HG03135 (cell line): ENCODE measurements around the gene HOMER1.

ENCODE experiments used
- ATAC-seq: cut with Tn5 transposase; IDR thresholded peaks from one replicate; pipeline ENCODE4 v1.9.1; 2021; ENCODE audit warnings: mild to moderate bottlenecking, moderate library complexity; ENCODE audit not compliant: unreplicated experiment

Gene HOMER1

DNA sequence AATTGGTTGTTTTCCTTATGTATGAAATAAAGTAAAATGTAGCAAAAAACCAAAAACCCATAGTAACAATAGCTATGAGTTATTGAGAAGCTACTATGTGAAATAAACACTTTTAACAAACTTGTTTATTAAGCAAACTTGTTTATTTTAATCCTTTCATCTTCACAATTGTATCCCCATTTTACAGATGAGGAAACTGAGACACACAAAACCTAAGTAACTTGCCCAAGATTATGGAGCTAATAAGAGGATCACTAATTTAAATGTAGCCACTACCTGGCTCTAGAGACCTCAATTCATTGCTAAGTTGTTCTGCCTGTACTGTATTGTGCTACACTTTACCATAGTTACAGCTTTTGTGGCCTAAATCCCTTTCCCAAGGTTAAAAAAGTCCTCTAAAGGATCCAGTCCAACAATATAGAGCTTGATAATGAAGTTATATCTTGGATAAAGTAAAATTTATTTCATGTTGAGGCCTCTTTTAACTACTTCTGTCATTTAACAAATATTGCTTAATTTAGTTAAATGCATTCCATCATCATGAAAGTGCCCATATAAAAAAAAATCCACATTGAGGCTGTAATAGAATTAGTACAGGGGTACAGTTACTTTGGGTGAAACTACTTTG, 22.1 kb downstream of the HOMER1 start:
- no peak for ATAC-seq

DNA sequence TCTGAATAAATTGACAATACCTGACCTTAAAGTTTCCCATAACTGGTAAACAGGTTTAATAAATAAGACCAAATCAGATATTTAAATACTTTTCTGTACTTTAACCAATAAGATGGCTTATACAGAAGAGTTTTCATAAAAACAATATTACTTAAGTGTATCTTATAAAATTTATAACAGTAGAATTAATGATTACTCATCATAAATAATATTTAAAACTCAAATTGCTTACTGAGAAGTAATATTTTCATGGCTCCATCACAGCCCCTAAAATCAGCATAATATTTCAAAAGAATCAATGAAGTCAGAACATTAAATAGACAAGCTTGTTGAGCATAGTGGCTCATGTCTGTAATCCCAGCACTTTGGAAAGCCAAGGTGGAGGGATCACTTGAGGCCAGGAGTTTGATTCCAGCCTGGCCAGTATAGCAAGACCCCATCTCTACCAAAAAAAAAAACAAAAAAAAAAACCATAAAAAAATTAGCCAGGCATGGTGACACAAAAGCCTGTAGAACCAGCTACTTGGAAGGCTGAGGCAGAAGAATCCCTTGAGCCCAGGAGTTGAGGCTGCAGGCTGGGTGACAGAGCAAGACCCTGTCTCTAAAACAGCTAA, 23.5 kb downstream of the HOMER1 start:
- no peak for ATAC-seq

DNA sequence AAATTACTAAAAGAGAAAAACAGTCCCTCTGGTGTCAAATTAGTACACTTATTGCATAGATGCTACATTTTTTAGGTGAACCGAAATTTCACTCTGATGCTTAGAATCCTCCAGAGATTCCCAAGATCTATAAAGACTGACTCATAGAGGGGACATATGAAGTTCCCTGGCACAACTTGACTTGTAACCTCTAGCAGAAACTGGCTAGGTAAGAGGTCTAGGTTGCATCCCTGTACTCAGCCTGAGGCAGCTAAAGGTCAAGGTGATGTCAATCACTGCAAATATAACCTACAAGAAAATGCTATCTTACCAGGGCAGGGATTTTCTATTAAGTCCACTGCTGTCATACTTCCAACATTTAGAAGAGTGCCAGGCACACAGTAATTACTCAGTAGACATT, 24.2 kb downstream of the HOMER1 start:
- no peak for ATAC-seq

DNA sequence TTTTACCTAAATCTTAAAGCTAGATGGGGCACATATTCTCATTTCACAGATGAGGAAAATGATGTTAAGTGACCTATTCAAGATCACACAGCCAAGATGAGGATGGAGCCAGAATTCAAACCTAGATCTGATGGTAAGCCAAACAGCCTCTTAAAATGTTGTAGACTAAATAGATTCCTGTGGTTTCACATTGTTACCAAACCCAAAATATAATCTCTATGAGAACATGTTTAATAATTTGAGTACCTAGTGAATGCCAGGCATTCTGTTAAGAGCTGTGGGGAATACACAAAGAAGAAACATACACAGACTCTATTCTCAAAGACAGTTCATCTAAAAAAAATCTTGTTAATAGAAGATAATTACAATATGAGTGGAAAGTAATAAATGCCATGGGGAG, 25.2 kb downstream of the HOMER1 start:
- ATAC-seq, result no peak

DNA sequence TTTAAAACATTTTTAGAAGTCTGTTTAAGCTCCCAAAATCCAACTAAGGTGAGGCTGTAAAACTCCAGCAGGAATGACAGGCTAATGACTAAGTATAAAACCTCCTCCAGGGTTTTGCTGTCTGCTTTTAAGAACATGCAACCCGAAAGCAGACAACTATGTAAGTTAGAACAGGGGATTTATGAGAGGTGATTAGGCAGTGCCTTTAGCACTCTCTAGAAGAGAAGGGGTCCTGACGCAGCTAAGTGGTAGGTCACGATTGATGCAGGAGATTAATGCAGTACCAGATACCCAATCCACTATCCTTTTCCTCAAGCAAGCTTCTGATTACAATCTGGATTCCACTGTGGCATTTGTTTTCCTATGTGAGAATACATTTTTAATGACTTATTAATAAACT, 25.9 kb downstream of the HOMER1 start:
- no peak for ATAC-seq

DNA sequence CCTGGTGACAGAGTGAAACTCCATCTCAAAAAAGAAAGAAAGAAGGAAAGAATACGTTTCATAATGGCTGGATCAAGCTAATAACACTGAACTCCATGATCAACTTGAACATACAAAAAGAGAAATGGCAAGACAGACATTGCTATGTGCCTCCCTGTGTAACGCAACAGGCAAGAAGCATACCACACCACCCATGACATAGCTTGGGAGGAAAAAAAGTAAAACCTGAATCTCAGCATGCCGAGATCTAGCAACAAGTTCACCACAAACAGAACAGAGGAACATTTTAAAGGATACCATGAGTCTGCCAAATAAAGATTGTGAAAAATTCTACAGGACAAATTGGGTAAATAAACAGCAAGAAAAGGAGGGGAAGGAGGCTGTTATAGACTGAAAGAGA, 26.7 kb downstream of the HOMER1 start:
- ATAC-seq, result no peak

DNA sequence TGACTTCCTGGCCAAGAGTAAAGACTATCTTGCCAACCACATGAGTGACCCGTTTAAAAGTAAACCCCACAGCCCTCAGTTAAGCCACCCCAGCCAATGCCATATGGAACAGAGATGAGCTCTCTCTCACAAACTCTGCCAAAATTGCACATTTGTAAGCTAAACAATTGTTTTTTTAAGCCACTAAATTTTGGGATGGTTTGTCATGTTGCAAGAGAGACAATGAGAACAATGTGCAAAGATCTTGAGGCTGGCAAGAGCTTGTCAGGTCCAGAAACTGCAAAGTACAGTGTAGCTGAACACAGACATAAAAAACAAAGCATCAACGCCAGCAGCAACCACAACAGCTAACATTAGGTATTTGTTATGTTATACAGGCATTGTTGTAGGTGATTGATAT, 27.8 kb downstream of the HOMER1 start:
- no peak for ATAC-seq

DNA sequence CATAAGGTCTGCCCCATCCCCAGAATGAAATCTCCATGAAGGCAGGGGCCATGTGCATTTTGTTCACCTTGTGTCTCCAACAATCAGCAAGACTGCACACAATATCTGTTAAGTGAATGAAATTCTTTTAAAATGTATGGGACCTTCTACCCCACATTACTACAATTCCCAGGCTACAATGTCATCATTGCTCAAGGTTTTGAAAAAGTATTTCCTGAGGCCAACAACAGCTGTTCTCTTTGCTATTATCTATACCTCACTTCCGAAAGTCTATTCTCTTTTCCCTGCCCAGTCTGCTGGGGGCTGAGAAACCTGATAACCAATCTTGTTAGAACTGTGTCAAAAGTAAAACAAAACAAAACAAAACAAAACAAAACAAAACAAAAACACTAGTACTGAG, 29.2 kb downstream of the HOMER1 start:
- ATAC-seq, result no peak

DNA sequence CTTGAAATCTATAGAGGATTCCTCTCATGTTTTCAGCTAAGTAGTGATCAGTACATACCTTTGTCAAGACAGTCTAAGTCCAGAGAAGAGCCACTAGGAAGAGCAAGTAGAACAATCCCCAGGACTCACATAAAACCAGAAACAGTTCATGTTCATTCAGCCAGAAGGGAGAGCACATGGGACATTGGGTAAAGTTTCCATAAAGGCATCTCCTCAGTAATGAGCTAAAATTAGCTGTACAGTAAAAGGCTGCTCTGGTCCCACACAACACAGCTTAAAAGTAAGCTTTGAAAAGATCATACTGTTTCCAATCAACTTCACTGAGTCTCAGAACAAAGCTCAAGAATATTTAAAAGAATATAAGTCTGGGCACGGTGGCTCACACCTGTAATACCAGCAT, 32.4 kb downstream of the HOMER1 start:
- no peak for ATAC-seq

DNA sequence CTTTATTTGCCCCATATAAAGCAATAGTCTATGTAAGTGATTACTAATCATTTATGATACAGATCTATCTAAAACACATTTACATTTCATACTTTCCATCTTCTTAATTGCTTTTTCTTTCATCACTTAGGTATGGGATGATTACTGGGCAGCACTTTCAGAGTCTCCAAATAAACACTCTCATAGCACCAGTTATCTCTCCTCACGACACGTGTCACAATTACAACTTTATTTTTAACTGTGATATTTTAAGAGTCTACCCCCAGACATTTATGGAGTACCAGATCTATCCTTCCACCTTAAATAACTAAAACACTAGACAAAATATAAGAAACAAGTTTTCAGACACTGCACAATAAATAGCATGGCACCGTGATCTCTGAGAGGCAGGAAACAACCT, 32.9 kb downstream of the HOMER1 start:
- no peak for ATAC-seq

DNA sequence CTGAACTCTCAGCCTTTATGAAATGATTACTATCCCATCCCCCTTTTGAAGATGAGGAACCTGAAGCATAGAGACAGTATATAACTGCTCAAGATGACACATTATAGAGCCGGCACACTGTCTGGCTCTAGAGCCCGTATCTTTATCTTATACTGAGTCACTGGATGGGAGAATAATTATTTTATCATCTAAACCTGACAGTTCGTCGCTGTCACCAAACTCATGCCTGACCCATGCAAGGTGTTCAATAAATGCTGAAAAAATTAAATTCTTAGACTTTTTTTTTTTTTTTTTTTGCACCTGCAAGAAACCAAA, 38.8 kb downstream of the HOMER1 start:
- ATAC-seq, result no peak

DNA sequence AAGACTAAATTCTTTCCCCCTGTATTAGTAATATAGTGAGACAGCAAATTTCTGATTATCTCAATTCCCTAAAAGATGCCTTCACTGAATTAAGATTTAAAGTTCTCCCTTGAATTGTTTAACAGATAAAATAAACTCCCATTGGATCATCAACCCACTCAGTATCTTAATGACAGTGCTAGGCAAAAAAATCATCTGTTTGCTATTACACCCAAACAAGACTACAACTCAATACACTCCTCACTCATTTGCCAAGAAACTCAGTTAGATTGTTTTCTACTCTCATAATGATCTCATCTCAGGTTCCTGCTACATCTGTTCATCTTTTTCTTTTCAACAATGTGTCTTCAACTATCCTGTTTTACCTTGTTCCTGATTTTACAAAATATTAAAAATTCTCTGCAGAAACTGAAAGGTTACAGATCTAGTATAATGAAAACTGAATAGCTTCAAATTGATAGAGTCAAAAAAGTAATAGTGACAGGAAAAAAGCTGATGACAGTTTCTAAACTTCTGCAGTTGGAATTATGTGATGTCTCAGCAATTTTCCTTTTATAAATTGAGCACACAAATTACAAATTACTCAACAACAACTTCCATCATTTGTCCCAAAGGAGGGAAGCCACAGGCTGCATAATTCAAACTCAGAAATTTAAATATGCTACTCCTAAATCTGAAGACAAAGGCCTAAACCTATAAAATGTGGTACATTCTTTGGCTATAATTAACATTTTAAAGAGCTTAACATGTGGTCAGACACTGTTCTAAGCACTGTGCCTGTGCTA, 39.4 kb downstream of the HOMER1 start:
- ATAC-seq, result no peak

DNA sequence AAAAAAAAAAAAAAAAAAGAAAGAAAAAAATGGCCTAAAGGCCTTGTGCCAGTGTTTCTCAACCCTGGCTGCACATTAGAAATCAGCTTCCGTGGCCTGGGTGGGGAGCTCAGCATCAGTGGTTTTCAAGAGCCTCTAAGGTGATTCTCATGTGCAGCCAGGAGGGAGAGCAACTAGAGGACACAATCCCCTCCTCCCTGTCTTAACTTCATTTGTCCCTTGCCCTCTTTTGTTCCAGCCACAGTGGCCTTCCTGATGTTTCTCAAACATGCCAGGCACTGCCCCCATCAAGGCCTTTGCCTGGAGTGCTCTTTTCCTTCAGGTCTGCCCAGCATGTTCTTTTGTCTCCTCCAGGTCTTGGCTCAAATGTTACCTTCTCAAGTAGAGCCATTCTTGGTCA, 42.4 kb downstream of the HOMER1 start:
- ATAC-seq, result no peak

DNA sequence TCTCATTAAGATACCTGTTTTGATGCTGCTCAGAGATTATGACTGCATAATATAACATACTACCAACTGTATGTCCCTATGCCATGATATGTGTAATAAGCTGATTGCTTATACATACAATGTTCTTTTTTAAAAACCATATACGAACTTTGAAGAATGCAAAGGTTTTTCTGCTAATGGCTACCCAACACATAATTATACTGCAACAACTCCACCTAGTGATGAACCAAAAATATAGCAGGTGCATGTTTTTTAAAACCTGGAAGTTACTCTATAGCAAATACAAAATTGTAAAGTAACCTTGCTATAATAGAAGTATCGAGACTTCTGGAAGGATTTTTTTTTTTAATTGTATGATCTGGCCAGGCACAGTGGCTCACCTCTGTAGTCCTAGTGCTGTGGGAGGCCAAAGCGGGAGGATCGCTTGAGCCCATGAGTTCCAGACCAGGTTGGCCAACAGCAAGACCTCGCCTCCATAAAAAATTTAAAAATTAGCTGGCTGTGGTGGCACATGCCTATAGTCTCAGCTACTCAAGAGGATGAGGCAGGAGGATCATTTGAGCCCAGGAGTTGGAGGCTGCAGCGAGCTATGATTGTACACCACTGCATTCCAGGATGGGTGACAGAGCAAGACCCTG, 49.1 kb downstream of the HOMER1 start:
- no peak for ATAC-seq

DNA sequence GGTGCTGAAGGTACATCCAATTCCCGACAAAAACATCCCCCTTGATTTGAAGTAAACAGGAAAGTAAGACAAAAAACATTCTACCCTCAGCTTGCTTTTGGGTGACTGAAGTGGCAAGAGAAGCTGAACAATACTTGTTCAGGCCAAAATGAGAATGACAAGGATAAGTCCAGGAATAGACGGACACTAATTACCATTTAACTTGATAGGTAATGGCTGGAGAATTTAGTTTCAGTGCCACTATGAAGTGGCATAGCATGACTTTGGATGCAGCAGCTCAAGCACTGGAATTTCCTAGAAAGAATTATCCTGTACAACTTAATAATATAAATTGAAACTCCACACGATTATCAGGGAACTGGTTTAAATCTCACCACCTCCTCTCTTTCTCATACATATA, 49.7 kb downstream of the HOMER1 start:
- no peak for ATAC-seq

DNA sequence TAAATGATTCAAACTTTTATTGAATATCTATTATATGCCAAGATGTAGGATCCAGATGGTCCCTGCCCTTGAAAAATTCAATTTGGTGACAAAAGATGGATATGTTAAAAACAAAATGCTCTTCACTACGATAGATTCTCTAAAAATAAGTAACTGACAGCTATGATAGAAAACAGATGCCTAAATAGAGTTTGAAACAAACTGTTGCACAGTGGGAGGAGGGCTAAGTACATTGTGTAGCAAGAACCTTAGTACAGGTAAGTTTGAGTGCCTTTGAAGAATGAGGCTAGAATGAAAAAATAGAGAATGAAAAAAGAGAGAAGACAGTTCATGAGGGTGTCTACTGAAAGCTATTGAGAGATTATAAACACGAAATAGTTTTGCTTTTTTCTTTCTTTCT, 54.3 kb downstream of the HOMER1 start:
- ATAC-seq, result no peak

DNA sequence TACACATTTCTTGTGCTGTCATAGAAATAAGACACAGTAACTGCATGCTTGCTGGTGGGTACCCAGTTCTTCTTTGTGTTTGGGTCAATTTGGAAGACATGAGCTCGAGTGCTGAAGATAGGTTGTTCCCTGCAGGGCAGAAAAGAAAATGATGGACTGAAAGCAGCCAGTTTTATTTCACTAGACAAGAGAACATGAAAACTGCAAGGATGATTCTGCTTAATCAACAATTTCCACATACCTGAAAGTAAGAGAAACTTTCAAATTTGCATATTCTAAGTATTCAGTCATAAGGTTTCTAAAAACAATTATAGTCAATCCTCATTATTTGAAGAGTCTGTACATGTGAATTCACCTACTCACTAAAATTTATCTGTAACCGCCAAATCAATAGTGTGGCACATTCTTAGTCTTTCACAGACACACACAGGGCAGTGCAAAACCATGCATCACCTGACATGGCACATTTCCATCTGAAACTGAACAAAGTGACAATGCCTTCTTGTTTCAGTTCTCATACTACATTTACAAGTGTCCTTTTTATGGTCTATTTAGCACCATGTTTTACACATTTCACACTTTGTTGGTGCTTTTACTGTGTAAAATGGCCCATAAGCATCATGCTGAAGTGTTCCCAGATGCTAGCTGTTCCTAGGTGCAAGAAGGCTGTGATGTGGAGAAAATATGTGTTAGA, 56.9 kb downstream of the HOMER1 start:
- ATAC-seq, result no peak

DNA sequence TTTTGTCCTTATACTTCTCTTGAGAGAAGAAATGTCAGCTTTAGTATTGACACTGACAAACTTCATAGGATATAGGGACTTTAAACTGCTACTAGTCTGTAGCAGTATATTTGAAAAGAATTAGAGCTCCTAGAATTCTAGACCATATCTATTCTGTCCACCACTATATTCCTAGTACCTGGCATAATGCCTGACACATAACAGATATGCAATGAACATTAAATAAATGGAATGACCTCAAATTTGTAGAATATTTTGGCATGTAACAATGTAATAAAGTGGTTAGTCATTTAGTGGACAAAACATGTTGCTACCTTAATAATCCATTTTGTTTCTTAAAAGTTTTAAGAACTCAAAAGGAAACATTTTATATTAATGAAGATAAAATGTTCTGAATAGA, 57.5 kb downstream of the HOMER1 start:
- ATAC-seq, result no peak

DNA sequence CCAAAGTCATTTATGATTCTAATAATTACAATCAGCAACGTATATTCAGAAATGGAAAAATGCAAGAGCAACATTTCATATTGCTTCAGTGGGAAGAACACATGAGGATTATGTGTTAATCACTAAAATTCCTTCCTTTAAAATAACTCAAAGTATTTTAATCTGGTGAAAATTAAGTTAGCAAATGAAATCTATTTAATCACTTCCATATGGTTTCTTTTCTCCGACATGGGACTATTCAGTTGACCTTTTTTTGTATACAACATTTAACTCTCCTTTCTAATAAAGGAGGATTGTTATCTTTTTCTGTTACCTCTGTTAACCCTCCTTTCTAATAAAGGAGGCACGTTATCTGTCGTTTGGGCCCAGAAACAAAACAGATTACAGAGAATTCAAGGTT, 59.9 kb downstream of the HOMER1 start:
- no peak for ATAC-seq

DNA sequence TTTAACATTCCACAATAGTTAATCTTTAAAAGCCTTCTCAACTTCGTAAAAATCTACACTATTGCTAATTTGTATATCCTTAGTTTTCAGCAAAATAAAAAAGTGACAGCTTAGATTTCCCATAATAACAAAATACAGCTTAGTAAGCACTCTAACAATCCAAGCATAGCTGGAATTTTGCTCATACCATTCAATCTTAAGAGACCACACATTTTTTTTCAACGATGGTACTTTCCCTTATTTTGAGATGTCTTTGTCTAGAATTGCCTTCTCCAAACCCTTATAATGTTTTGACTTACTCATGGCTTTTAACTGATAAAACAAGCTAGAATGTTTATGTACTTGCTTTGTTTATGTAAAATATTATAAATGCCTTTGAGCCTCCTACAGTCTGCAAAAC, 65.6 kb downstream of the HOMER1 start:
- ATAC-seq, result no peak

DNA sequence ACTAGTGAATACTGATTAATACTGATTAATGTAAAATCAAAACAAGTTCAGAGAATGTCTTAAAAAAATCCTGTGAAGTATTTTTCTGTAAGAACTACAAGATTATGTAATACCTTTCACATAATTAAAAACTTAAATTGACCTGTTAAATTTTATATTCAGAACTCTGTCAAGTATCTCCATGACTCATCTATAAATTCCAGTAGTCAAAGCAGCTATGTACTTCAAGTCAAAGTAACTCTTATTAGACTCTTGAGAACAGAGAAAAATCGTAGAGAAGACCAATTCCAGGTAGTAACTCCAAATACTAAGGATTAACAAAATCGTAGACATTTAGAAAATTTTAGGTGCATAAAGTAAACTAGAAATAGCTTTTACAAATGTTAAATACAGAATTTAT, 77.1 kb downstream of the HOMER1 start:
- no peak for ATAC-seq

DNA sequence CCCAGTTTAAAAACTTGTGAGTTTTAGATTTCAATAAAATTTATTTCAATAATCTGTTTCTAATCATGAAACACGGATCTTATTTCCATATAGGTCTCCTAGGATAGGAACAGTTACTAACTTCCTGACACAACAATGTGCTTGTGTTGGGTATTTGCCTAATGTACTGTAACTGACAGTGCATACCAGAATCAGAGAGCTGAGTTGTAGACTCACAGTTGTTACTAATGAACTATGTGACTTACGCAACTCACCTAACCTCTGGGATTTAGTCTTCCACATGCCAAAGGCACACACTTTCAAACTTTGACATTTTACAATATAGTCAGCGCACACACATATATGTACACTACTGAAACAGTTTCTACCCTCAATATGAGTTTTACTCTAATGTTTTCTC, 77.7 kb downstream of the HOMER1 start:
- no peak for ATAC-seq
